ENCODE results near the gene PPEF1. TPM values are rescaled to one million over a fixed set of nuclear protein-coding genes. Genes with fewer than 3 reads are reported as not detected.

PPEF1 gene
- total RNA-seq, 6 experiments from 2014 or later: not detected

- H3K4me1 Mint-ChIP-seq (ENCODE audit: low read depth): peaks cover 6% of the 10 kb centered on the region; the same call in 1 of the 2 replicates
- no peaks in the 10 kb centered on the region for H3K9me3 Mint-ChIP-seq
- peaks cover 5% of the 10 kb centered on the region for H3K27me3 Mint-ChIP-seq (ENCODE audit: insufficient read depth)
- H3K36me3 Mint-ChIP-seq (ENCODE audit: low read depth): no peaks in the 10 kb centered on the region
- H3K4me3 Mint-ChIP-seq: no peak within 1 kb of the TSS
- H3K27ac Mint-ChIP-seq: no peak within 1 kb of the TSS
- DNase-seq: no peak
- TF ChIP-seq, protein P1, sequence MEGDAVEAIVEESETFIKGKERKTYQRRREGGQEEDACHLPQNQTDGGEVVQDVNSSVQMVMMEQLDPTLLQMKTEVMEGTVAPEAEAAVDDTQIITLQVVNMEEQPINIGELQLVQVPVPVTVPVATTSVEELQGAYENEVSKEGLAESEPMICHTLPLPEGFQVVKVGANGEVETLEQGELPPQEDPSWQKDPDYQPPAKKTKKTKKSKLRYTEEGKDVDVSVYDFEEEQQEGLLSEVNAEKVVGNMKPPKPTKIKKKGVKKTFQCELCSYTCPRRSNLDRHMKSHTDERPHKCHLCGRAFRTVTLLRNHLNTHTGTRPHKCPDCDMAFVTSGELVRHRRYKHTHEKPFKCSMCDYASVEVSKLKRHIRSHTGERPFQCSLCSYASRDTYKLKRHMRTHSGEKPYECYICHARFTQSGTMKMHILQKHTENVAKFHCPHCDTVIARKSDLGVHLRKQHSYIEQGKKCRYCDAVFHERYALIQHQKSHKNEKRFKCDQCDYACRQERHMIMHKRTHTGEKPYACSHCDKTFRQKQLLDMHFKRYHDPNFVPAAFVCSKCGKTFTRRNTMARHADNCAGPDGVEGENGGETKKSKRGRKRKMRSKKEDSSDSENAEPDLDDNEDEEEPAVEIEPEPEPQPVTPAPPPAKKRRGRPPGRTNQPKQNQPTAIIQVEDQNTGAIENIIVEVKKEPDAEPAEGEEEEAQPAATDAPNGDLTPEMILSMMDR (IDR thresholded peaks at IDR 0.05): no peak
Observed at GRCh38 chrX:18672008-18672407, 35.4 kb upstream of the PPEF1 start, which contains the start of gene RS1. TSS of gene RS1 (minus strand) at chrX:18672108. CDS start at chrX:18672068, 40 bp downstream.

DNA sequence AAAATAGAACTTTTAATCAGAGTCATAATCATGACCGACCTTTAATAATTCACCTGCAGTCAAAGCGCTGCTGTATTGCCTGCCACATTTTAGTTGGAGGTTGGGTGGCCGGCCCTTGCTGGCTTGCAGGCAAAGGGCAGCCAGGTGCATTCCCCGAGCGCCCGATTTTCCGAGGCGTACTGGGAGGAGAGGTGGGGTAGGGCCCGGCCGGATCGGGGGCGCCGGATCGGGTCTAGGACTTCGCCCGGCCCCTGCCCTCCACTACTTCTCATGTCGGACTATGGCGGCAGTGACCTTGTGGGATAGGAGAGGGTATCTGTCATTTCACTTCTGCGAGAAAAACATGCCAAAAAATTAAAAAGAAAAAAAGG lies 33.0 kb upstream of the PPEF1 start:
- DNase-seq: no peak
- TF ChIP-seq, protein P1 (IDR thresholded peaks at IDR 0.05): no peak
- peaks cover 8% of the 10 kb centered on the region for H3K27me3 Mint-ChIP-seq (ENCODE audit: insufficient read depth)
- H3K9me3 Mint-ChIP-seq: no peaks in the 10 kb centered on the region
- no peak overlapping the region for H3K27ac Mint-ChIP-seq
- peak overlapping the region; percentile 81 for H3K4me3 Mint-ChIP-seq
- no peaks in the 10 kb centered on the region for H3K4me1 Mint-ChIP-seq (ENCODE audit: low read depth)
- H3K36me3 Mint-ChIP-seq (ENCODE audit: low read depth): no peaks in the 10 kb centered on the region

- no peaks in the 10 kb centered on the region for H3K4me1 Mint-ChIP-seq (ENCODE audit: low read depth)
- peak; percentile 55 for DNase-seq
- no peaks in the 10 kb centered on the region for H3K9me3 Mint-ChIP-seq
- 0 out of 2 replicates have a peak overlapping the region, but pooled peaks have one; percentile 13 for H3K27ac Mint-ChIP-seq
- TF ChIP-seq, protein P1 (IDR thresholded peaks at IDR 0.05): no peak
- H3K4me3 Mint-ChIP-seq: peak overlapping the region; percentile 81
- peaks cover 8% of the 10 kb centered on the region for H3K27me3 Mint-ChIP-seq (ENCODE audit: insufficient read depth)
- no peaks in the 10 kb centered on the region for H3K36me3 Mint-ChIP-seq (ENCODE audit: low read depth)
Observed at GRCh38 chrX:18674788-18675735, 32.4 kb upstream of the PPEF1 start.

DNA sequence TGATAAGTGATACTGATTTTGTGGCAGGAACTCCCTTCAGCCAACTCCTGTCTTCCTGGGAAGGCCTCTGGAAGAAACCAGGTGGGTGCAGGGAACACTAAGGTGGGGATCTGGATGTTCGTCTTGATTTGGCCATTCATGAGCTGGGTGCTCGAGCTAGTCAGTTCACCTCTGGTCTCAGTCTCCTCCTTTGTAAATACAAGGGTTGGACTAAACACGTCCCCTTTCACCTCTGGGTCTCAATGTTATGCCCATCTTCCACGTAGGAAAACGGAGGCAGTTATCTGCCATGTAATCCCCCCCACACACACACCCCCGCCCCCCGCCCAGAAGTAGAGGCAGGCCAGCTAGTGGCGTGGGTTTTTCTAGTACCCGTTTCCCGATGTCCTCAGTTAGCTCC lies 31.4 kb upstream of the PPEF1 start:
- no peaks in the 10 kb centered on the region for H3K9me3 Mint-ChIP-seq
- H3K4me3 Mint-ChIP-seq: no peak overlapping the region
- H3K27me3 Mint-ChIP-seq (ENCODE audit: insufficient read depth): peaks cover 6% of the 10 kb centered on the region
- H3K4me1 Mint-ChIP-seq (ENCODE audit: low read depth): no peaks in the 10 kb centered on the region
- H3K27ac Mint-ChIP-seq: no peak overlapping the region
- H3K36me3 Mint-ChIP-seq (ENCODE audit: low read depth): no peaks in the 10 kb centered on the region
- no peak for DNase-seq
- TF ChIP-seq, protein P1 (IDR thresholded peaks at IDR 0.05): no peak

DNA sequence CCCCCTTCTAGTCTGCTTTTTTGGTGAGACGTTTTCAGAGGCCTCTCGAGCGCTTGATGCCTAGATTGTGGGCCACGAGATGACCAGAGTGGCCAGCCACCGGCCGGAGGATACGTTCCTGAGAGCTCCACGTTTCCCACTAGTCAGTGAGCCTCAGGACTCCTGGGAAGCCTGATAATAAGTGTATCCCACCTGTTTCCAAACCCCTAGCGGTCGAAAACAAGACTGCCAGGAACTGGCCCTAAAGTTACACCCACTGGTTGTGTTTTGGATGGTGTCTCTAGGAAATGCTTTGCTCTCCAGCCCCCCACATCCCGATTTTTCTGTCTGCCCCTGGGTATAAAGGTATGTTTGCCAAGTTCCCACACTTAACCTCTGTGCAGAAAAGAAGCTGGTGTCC lies 31.0 kb upstream of the PPEF1 start:
- Mint-ChIP-seq H3K4me1 (ENCODE audit: low read depth) (no peaks in the 10 kb centered on the region), H3K27me3 (ENCODE audit: insufficient read depth) (peaks cover 6% of the 10 kb centered on the region), H3K9me3 (no peaks in the 10 kb centered on the region), H3K4me3 (no peak overlapping the region), H3K36me3 (ENCODE audit: low read depth) (no peaks in the 10 kb centered on the region), H3K27ac (no peak overlapping the region)
- TF ChIP-seq, protein P1 (IDR thresholded peaks at IDR 0.05): no peak
- no peak for DNase-seq

Data from HFFc6 (cell line).